ENCODE data around the gene RILP.
"Not testable (repeated sequence)": the region's sequence is repeated elsewhere in the genome, so short reads cannot be mapped to it uniquely, and the experiment has no call there.

Gene RILP

GRCh38 chr17:1661045-1661444 lies 11.4 kb upstream of the RILP start:
- H3K9me3 ChIP-seq (ENCODE audit: insufficient read depth, low read length), result no peaks in the 10 kb centered on the region

GRCh38 chr17:1658100-1658499 lies 8.4 kb upstream of the RILP start:
- Histone ChIP-seq H3K4me3 (ENCODE audit: low read length) (no peak overlapping the region), H3K4me1 (ENCODE audit: low read length) (no peaks in the 10 kb centered on the region), H3K27ac (ENCODE audit: low read length) (no peak overlapping the region), H4K20me1 (ENCODE audit: insufficient read depth, low read length) (no peaks in the 10 kb centered on the region), H2AFZ (ENCODE audit: low read depth, low read length) (no peak overlapping the region), H3K27me3 (ENCODE audit: low read depth, low read length) (no peaks in the 10 kb centered on the region), H3K9ac (ENCODE audit: low read length) (no peak overlapping the region), H3K9me3 (ENCODE audit: insufficient read depth, low read length) (no peaks in the 10 kb centered on the region), H3K79me2 (ENCODE audit: low read length) (no peaks in the 10 kb centered on the region), H3K4me2 (ENCODE audit: low read length) (no peak overlapping the region), H3K36me3 (replicated peaks; ENCODE audit: low read depth, low read length) (peaks cover 68% of the 10 kb centered on the region)
- TF ChIP-seq, protein P1, sequence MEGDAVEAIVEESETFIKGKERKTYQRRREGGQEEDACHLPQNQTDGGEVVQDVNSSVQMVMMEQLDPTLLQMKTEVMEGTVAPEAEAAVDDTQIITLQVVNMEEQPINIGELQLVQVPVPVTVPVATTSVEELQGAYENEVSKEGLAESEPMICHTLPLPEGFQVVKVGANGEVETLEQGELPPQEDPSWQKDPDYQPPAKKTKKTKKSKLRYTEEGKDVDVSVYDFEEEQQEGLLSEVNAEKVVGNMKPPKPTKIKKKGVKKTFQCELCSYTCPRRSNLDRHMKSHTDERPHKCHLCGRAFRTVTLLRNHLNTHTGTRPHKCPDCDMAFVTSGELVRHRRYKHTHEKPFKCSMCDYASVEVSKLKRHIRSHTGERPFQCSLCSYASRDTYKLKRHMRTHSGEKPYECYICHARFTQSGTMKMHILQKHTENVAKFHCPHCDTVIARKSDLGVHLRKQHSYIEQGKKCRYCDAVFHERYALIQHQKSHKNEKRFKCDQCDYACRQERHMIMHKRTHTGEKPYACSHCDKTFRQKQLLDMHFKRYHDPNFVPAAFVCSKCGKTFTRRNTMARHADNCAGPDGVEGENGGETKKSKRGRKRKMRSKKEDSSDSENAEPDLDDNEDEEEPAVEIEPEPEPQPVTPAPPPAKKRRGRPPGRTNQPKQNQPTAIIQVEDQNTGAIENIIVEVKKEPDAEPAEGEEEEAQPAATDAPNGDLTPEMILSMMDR (IDR thresholded peaks at IDR 0.05; ENCODE audit: low read depth, low read length), result no peak
- TF ChIP-seq EZH2phosphoT487 (IDR thresholded peaks at IDR 0.05; ENCODE audit: low read depth), result no peak

More at GRCh38 chr17:1661045-1661444, 11.4 kb upstream of the RILP start:
- TF ChIP-seq, protein P1 (IDR thresholded peaks at IDR 0.05; ENCODE audit: low read depth, low read length), result no peak
- TF ChIP-seq EZH2phosphoT487 (IDR thresholded peaks at IDR 0.05; ENCODE audit: low read depth), result no peak
- no peaks in the 10 kb centered on the region for H4K20me1 ChIP-seq (ENCODE audit: insufficient read depth, low read length)
- H3K4me1 ChIP-seq (ENCODE audit: low read length), result no peaks in the 10 kb centered on the region
- H3K4me2 ChIP-seq (ENCODE audit: low read length), result no peak overlapping the region
- H3K27me3 ChIP-seq (ENCODE audit: low read depth, low read length), result no peaks in the 10 kb centered on the region
- H3K4me3 ChIP-seq (ENCODE audit: low read length), result no peak overlapping the region
- no peak overlapping the region for H2AFZ ChIP-seq (ENCODE audit: low read depth, low read length)
- H3K9ac ChIP-seq (ENCODE audit: low read length), result no peak overlapping the region
- H3K36me3 ChIP-seq (replicated peaks; ENCODE audit: low read depth, low read length), result peaks cover 56% of the 10 kb centered on the region
- H3K27ac ChIP-seq (ENCODE audit: low read length), result no peak overlapping the region
- H3K79me2 ChIP-seq (ENCODE audit: low read length), result no peaks in the 10 kb centered on the region

- H3K4me3 ChIP-seq (ENCODE audit: low read length), result no peak overlapping the region
- no peak overlapping the region for H3K27ac ChIP-seq (ENCODE audit: low read length)
- peaks cover 18% of the 10 kb centered on the region for H3K4me1 ChIP-seq (ENCODE audit: low read length)
- H3K36me3 ChIP-seq (replicated peaks; ENCODE audit: low read depth, low read length), result peaks cover 50% of the 10 kb centered on the region
- no peak overlapping the region for H2AFZ ChIP-seq (ENCODE audit: low read depth, low read length)
- H4K20me1 ChIP-seq (ENCODE audit: insufficient read depth, low read length), result peaks cover 14% of the 10 kb centered on the region; the same call in 1 of the 2 replicates
- TF ChIP-seq, protein P1 (IDR thresholded peaks at IDR 0.05; ENCODE audit: low read depth, low read length), result no peak
- no peak for TF ChIP-seq EZH2phosphoT487 (IDR thresholded peaks at IDR 0.05; ENCODE audit: low read depth)
- no peaks in the 10 kb centered on the region for H3K9me3 ChIP-seq (ENCODE audit: insufficient read depth, low read length)
- no peaks in the 10 kb centered on the region for H3K79me2 ChIP-seq (ENCODE audit: low read length)
- no peak overlapping the region for H3K9ac ChIP-seq (ENCODE audit: low read length)
- H3K27me3 ChIP-seq (ENCODE audit: low read depth, low read length), result no peaks in the 10 kb centered on the region
- H3K4me2 ChIP-seq (ENCODE audit: low read length), result no peak overlapping the region
These were observed 4.1 kb upstream of the RILP start for GRCh38 chr17:1653735-1654134.

DNA sequence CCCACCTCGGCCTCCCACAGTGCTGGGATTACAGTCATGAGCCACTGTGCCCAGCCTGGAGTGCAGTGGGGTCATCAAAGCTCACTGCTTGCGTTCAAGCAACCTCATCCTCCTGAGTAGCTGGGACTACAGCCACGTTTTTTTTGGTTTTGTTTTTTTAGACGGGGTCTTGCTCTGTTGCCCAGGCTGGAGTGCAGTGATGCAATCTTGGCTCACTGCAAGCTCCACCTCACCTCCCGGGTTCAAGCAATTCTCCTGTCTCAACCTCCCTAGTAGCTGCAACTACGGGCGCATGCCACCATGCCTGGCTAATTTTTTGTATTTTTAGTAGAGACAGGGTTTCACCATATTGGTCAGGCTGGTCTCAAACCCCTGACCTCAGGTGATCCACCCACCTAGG lies 3.1 kb upstream of the RILP start:
- H3K27ac ChIP-seq (ENCODE audit: low read length); H3K9ac ChIP-seq (ENCODE audit: low read length); H3K4me2 ChIP-seq (ENCODE audit: low read length); H2AFZ ChIP-seq (ENCODE audit: low read depth, low read length); H3K79me2 ChIP-seq (ENCODE audit: low read length); H3K27me3 ChIP-seq (ENCODE audit: low read depth, low read length); H3K4me3 ChIP-seq (ENCODE audit: low read length); H3K9me3 ChIP-seq (ENCODE audit: insufficient read depth, low read length): not testable (repeated sequence)
- peaks cover 41% of the 10 kb centered on the region for H3K36me3 ChIP-seq (replicated peaks; ENCODE audit: low read depth, low read length)
- H3K4me1 ChIP-seq (ENCODE audit: low read length), result peaks cover 22% of the 10 kb centered on the region
- peaks cover 14% of the 10 kb centered on the region; the same call in 1 of the 2 replicates for H4K20me1 ChIP-seq (ENCODE audit: insufficient read depth, low read length)

- H4K20me1 ChIP-seq (ENCODE audit: insufficient read depth, low read length), result peaks cover 14% of the 10 kb centered on the region; the same call in 1 of the 2 replicates
- no peak overlapping the region for H2AFZ ChIP-seq (ENCODE audit: low read depth, low read length)
- no peak overlapping the region for H3K4me3 ChIP-seq (ENCODE audit: low read length)
- H3K27me3 ChIP-seq (ENCODE audit: low read depth, low read length), result no peaks in the 10 kb centered on the region
- H3K9ac ChIP-seq (ENCODE audit: low read length), result no peak overlapping the region
- TF ChIP-seq, protein P1 (IDR thresholded peaks at IDR 0.05; ENCODE audit: low read depth, low read length), result no peak
- no peak for TF ChIP-seq EZH2phosphoT487 (IDR thresholded peaks at IDR 0.05; ENCODE audit: low read depth)
- H3K27ac ChIP-seq (ENCODE audit: low read length), result no peak overlapping the region
- peaks cover 34% of the 10 kb centered on the region for H3K36me3 ChIP-seq (replicated peaks; ENCODE audit: low read depth, low read length)
- no peaks in the 10 kb centered on the region for H3K9me3 ChIP-seq (ENCODE audit: insufficient read depth, low read length)
- H3K79me2 ChIP-seq (ENCODE audit: low read length), result no peaks in the 10 kb centered on the region
- peaks cover 22% of the 10 kb centered on the region for H3K4me1 ChIP-seq (ENCODE audit: low read length)
- no peak overlapping the region for H3K4me2 ChIP-seq (ENCODE audit: low read length)
These were observed 1.8 kb upstream of the RILP start for GRCh38 chr17:1651559-1651844.
